IPS-18c (cell line): ENCODE results near the gene CPEB3.
"Not testable (repeated sequence)": the region's sequence is repeated elsewhere in the genome, so short reads cannot be mapped to it uniquely, and the experiment has no call there.

Experiments used
- H3K4me3 ChIP-seq: 2 replicates; pipeline ENCODE4 v1.7.0; 2013; ENCODE audit warnings: low read depth, mild to moderate bottlenecking, low read length, moderate library complexity; ENCODE audit not compliant: insufficient read depth
- H3K9me3 ChIP-seq: one replicate; pipeline ENCODE4 v1.6.1; 2013; ENCODE audit warnings: mild to moderate bottlenecking, low read length, moderate library complexity; ENCODE audit not compliant: control insufficient read depth, insufficient read depth

Gene CPEB3

GRCh38 chr10:92183199-92183598 lies 107.7 kb downstream of the CPEB3 start:
- no peak overlapping the region for H3K4me3 ChIP-seq
- H3K9me3 ChIP-seq = no peaks in the 10 kb centered on the region

GRCh38 chr10:92181575-92181974 lies 109.3 kb downstream of the CPEB3 start:
- Histone ChIP-seq H3K9me3 (no peaks in the 10 kb centered on the region), H3K4me3 (no peak overlapping the region)

DNA sequence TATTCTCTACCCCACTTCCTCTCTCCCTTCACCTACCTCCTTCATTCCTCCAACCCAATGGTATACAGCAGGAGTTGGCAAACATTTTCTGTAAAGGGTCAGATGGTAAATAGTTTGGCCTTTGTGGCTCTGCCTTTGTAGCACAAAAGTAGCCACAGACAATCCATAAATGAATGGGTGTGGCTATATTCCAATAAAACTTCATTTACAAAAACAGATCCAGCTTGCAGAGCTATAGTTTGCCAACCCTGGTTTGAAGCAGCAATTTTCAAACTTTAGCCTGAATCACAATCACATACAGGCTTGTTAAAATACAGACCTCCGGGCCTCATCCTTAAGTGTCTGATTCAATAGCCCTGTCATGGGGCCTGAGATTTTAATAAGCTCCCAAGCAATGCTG lies 110.5 kb downstream of the CPEB3 start:
- no peak overlapping the region for H3K4me3 ChIP-seq
- H3K9me3 ChIP-seq = no peaks in the 10 kb centered on the region

DNA sequence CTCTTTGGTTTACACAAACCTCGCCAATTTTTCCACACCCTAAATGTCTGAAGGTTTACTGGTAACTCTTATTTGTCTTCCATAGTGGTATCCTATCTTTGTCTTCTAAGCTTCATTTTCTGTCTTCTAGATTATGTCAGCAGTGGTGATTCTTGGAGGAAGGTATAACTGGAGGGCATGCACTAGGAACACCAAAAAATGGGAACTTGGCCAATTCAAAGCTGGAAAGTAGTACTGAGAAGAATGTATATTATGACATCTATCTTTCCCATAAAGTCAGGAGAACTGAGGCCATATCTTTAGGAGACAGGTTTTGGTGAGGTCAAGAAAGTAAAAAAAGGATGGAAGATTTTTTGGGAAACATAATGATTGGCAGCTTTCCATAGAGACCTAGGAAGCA lies 113.3 kb downstream of the CPEB3 start:
- H3K4me3 ChIP-seq = no peak overlapping the region
- H3K9me3 ChIP-seq = no peaks in the 10 kb centered on the region

GRCh38 chr10:92175164-92175563 lies 115.7 kb downstream of the CPEB3 start:
- H3K4me3 ChIP-seq = no peak overlapping the region

DNA sequence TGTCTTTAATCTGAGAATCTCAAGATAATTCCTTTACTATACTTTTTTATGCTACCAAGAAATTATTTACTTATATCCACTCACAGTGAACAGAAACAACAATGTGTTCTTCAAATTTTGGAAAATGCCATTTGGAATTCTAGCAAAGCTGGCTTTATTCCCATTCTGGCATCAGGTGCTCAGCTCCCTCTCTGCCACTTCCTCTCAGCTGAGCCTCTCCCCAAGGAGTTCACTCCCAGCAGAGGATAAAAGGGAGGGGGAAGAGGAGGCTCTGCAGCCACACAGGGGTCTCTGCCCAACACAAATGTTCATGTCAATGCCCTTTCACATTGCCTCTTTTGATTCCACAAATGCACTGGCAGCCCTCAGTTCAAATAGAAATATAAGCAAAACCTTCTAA lies 116.9 kb downstream of the CPEB3 start:
- no peak overlapping the region for H3K4me3 ChIP-seq
- no peaks in the 10 kb centered on the region for H3K9me3 ChIP-seq

More at GRCh38 chr10:92175164-92175563, 115.7 kb downstream of the CPEB3 start:
- no peaks in the 10 kb centered on the region for H3K9me3 ChIP-seq

DNA sequence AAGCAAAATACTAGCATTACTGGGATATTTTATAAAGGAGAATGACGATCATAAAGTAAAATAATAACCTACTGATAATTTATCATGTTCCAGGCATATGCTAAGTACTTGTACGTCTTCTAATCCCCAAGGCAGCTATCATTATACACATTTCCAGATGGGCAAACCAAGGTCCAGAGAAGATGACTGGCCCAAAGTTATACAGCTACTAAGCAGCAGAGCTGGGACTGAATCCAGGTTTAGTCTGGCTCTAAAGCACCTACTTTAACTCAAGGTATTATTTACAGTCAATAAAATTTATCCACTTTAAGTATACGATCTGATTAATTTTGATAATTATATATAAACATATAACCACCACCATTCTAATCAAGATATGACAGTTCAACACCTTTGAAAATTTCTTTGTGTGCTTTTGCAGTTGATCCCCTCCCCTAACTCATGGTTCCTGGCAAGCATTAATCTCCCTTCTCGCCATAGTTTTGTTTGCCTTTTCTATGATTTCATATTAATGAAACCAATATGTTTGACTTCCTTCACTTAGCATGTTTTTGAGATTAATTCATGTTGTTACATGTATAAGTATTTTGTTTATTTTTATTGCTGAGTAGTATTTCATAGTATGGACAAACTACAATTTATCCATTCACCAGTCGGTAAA lies 126.7 kb downstream of the CPEB3 start:
- Histone ChIP-seq H3K4me3 (no peak overlapping the region), H3K9me3 (no peaks in the 10 kb centered on the region)

GRCh38 chr10:92162541-92162940 lies 128.3 kb downstream of the CPEB3 start:
- Histone ChIP-seq H3K4me3 (no peak overlapping the region), H3K9me3 (no peaks in the 10 kb centered on the region)

- H3K9me3 ChIP-seq = no peaks in the 10 kb centered on the region
- no peak overlapping the region for H3K4me3 ChIP-seq
These were observed 133.8 kb downstream of the CPEB3 start for GRCh38 chr10:92156874-92157773.

- H3K9me3 ChIP-seq = no peaks in the 10 kb centered on the region
- H3K4me3 ChIP-seq = no peak overlapping the region
These were observed 140.1 kb downstream of the CPEB3 start for GRCh38 chr10:92150823-92151222.

- no peaks in the 10 kb centered on the region for H3K9me3 ChIP-seq
- no peak overlapping the region for H3K4me3 ChIP-seq
These were observed 141.6 kb downstream of the CPEB3 start for GRCh38 chr10:92149261-92149660.

GRCh38 chr10:92146781-92147180 lies 144.1 kb downstream of the CPEB3 start:
- no peak overlapping the region for H3K4me3 ChIP-seq
- H3K9me3 ChIP-seq = no peaks in the 10 kb centered on the region

GRCh38 chr10:92146107-92146506 lies 144.8 kb downstream of the CPEB3 start:
- no peak overlapping the region for H3K4me3 ChIP-seq
- H3K9me3 ChIP-seq = no peaks in the 10 kb centered on the region

DNA sequence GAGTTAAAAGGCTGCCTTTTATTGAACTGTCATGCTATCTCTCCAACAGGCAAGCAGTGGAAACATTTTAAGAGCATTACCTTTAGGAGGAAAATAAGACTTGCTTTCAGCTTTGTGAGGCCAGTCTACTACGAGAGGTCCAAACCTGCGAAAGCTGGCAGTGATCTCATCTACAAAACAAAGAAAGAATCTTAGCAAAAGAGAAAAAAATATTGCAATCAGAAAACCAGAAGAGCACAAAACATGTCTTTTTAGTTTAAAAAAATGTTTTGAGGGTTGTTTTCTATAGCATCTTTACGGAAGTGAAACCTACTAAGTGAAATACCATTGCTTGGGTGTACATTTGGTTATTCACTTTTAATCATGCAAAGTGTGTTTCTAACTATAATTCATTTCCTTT lies 147.9 kb downstream of the CPEB3 start:
- no peak overlapping the region for H3K4me3 ChIP-seq
- H3K9me3 ChIP-seq = no peaks in the 10 kb centered on the region

DNA sequence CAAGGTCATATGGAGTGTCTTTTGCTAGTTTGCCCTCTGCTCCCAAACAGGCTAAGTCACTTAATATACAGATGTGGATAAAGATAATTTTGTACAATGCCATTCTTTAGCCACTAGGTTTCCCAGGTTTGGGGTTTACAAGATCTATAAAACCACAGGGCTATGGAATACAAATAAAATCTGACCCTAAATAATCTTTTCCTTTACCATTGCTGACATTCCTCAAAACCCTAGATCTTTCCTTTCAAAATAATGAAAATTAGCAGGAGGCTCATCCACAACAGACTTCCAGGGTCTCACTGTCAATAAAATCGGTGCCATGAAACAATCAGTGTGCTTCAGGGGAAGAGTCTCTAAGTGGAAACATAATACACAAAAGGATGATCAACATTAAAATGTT lies 148.4 kb downstream of the CPEB3 start:
- no peak overlapping the region for H3K4me3 ChIP-seq

GRCh38 chr10:92141147-92141546 lies 149.7 kb downstream of the CPEB3 start:
- H3K9me3 ChIP-seq, H3K4me3 ChIP-seq: not testable (repeated sequence)

More for the DNA sequence above, 148.4 kb downstream of the CPEB3 start:
- no peaks in the 10 kb centered on the region for H3K9me3 ChIP-seq

DNA sequence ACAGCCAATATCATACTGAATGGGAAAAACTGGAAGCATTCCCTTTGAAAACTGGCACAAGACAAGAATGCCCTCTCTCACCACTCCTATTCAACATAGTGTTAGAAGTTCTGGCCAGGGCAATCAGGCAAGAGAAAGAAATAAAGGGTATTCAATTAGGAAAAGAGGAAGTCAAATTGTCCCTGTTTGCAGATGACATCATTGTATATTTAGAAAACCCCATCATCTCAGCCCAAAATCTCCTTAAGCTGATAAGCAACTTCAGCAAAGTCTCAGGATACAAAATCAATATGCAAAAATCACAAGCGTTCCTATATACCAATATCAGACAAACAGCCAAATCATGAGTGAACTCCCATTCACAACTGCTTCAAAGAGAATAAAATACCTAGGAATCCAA lies 156.8 kb downstream of the CPEB3 start:
- not testable (repeated sequence) for H3K4me3 ChIP-seq, H3K9me3 ChIP-seq

GRCh38 chr10:92131275-92131820 lies 159.5 kb downstream of the CPEB3 start:
- Histone ChIP-seq H3K4me3 (no peak overlapping the region), H3K9me3 (no peaks in the 10 kb centered on the region)
